Esophagus squamous epithelium (tissue), 4 donors: ENCODE measurements around the gene SOX8.

ENCODE experiments used
- CTCF ChIP-seq, 6 experiments: fragments of 450-650 bp in 4 of 6; fragments of 200-600 bp in 2 of 6; sonication (generic) in 2 of 6; IDR thresholded peaks; one replicate each; pipeline ENCODE4 v1.5.1; 2016 to 2019; ENCODE audit warnings: antibody characterized with exemption in 6 of 6, mild to moderate bottlenecking in 4 of 6, moderate library complexity in 4 of 6
- POLR2A ChIP-seq, 4 donors: fragments of 450-650 bp; IDR thresholded peaks; one replicate each; pipeline ENCODE4 v1.6.1; 2017; ENCODE audit warnings: antibody characterized with exemption in 4 of 4, mild to moderate bottlenecking in 4 of 4, moderate library complexity in 3 of 4

DNA sequence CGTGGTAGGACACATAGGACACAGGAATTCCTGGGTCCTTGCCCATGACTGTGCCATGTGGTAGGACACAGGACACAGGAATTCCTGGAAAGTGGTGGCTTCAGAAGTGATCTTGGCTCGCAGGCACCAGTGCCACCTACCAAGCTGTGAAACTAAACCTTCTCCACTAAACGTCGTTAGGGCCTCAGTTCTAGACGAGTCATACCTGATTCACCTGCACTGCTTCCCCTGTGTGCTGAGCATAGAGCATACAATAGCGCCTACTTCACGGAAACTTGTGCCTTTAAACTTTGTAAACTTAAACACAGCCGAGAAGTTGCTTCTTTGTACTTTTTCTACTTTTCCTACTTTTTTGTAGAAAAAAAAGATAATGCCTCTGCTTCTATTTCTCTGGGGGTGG lies 4.8 kb downstream of the SOX8 start:
- no peak for TF ChIP-seq CTCF (IDR thresholded peaks at IDR 0.05)
- no peak for TF ChIP-seq POLR2A (IDR thresholded peaks at IDR 0.05)
